Stimulated activated naive CD8-positive, alpha-beta T cell treated with anti-CD3 and anti-CD28 coated beads, Interleukin-15, Interleukin-2, amounts not matched to agents 100 ng/mL and 50 ng/mL, for 24 hours (primary cell): ENCODE results near the gene OR10A2.
"Not testable (repeated sequence)": the region's sequence is repeated elsewhere in the genome, so short reads cannot be mapped to it uniquely, and the experiment has no call there.

Source experiments
- H3K27ac Mint-ChIP-seq: one replicate; pipeline ENCODE4 v1.8.0; 2021; ENCODE audit warnings: mild to moderate bottlenecking, mixed read lengths
- H3K27me3 Mint-ChIP-seq: one replicate; pipeline ENCODE4 v1.8.0; 2021; ENCODE audit warnings: mixed read lengths
- H3K36me3 Mint-ChIP-seq: one replicate; pipeline ENCODE4 v1.8.0; 2021; ENCODE audit warnings: low read depth, mixed read lengths
- H3K4me1 Mint-ChIP-seq: one replicate; pipeline ENCODE4 v1.8.0; 2021; ENCODE audit warnings: low read depth, mixed read lengths
- H3K4me3 Mint-ChIP-seq: one replicate; pipeline ENCODE4 v1.8.0; 2021; ENCODE audit warnings: mild to moderate bottlenecking, mixed read lengths
- H3K9me3 Mint-ChIP-seq: one replicate; pipeline ENCODE4 v1.8.0; 2021; ENCODE audit warnings: mixed read lengths

OR10A2 gene

DNA sequence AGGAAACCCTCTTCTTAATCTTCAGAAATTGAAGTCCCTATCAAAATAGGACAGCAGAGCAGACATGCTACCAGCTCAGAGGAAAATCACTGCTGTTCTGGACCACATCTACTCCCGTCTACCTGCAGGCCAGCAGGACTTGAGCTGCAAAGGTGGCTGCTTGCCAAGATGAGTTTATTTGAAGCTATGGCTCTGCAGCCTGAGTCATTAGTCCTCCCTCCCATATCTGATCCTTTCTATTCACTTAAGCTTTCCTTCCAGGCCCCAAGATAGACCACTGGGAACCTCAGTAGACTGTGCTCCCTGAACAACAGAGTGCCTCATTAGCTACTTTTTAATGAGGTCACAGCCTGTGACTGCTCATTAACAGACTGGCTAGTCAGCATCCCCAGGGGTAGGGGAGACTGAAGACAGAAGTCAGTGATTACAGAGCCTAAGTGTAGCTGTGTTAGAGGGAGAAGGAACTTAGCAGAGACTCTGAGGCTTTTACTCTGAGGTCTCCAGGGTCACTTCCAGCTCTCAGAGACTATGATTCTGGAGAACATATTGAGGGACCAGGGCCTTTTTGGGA is 6.8 kb upstream of the OR10A2 start:
- Mint-ChIP-seq H3K27ac (no peak overlapping the region), H3K9me3 (peaks cover 9% of the 10 kb centered on the region), H3K36me3 (no peaks in the 10 kb centered on the region), H3K4me3 (no peak overlapping the region), H3K27me3 (peaks cover 15% of the 10 kb centered on the region), H3K4me1 (peaks cover 7% of the 10 kb centered on the region)

- Mint-ChIP-seq H3K27me3 (peaks cover 12% of the 10 kb centered on the region), H3K4me3 (no peak overlapping the region), H3K27ac (no peak overlapping the region), H3K4me1 (peaks cover 7% of the 10 kb centered on the region), H3K9me3 (peaks cover 4% of the 10 kb centered on the region), H3K36me3 (no peaks in the 10 kb centered on the region)
These were observed 6.0 kb upstream of the OR10A2 start for GRCh38 chr11:6856871-6857270.

GRCh38 chr11:6864438-6864837 is 1.6 kb downstream of the OR10A2 start:
- H3K27ac Mint-ChIP-seq = no peak overlapping the region
- no peak overlapping the region for H3K4me3 Mint-ChIP-seq
- H3K4me1 Mint-ChIP-seq = no peaks in the 10 kb centered on the region
- H3K9me3 Mint-ChIP-seq = no peaks in the 10 kb centered on the region
- H3K36me3 Mint-ChIP-seq = no peaks in the 10 kb centered on the region
- peaks cover 21% of the 10 kb centered on the region for H3K27me3 Mint-ChIP-seq

GRCh38 chr11:6871278-6871677 is 8.4 kb downstream of the OR10A2 start:
- Mint-ChIP-seq H3K9me3 (no peaks in the 10 kb centered on the region), H3K27me3 (peaks cover 16% of the 10 kb centered on the region), H3K4me3 (no peak overlapping the region), H3K4me1 (no peaks in the 10 kb centered on the region), H3K27ac (no peak overlapping the region), H3K36me3 (no peaks in the 10 kb centered on the region)

DNA sequence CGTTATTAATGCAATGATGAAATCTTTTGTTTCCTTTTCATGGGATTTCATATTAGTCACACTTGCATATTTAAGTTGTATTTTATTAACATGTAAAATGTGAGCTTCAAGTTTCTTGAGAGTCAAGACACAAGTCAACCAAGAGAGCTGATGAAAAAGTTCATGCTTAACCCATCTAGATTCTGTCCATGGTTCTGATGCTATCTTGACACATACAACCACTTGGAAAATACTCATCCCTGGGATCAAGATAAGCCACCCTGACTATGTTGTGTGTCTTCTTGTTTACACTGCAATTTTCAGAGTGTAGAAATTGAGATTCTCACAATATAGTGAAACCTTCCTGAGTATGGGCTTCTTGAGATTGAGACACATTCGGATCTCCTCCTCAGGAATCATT is 12.9 kb downstream of the OR10A2 start:
- Mint-ChIP-seq H3K36me3 (no peaks in the 10 kb centered on the region), H3K9me3 (no peaks in the 10 kb centered on the region), H3K4me3 (no peak overlapping the region), H3K27me3 (peaks cover 22% of the 10 kb centered on the region), H3K4me1 (no peaks in the 10 kb centered on the region), H3K27ac (no peak overlapping the region)

DNA sequence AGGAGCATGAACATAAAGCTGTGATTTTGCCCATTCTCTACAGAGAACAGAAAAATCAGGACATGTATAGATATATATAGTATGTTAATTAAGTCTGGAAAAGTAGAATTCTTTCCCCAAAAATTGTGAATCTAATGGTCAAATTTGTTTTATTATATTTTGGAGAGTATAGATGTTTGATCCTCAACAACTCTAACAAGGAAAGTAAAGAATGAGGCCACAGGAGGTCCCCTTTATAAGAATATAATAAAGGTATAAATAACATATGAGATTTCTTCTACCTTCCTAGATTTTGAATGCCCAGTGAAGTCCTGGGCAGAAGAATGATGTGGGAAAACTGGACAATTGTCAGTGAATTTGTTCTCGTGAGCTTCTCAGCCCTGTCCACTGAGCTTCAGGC is 13.5 kb downstream of the OR10A2 start, which contains the start of gene OR10A4:
Gene OR10A4, plus strand, starts transcription at position 301 of the 400 bp plus-strand sequence. Its CDS starts 23 bp downstream, at position 324.
- Mint-ChIP-seq H3K36me3 (no peaks in the 10 kb centered on the region), H3K4me3 (no peak within 1 kb of the TSS), H3K27ac (no peak within 1 kb of the TSS), H3K4me1 (no peaks in the 10 kb centered on the region), H3K27me3 (peaks cover 20% of the 10 kb centered on the region), H3K9me3 (no peaks in the 10 kb centered on the region)

DNA sequence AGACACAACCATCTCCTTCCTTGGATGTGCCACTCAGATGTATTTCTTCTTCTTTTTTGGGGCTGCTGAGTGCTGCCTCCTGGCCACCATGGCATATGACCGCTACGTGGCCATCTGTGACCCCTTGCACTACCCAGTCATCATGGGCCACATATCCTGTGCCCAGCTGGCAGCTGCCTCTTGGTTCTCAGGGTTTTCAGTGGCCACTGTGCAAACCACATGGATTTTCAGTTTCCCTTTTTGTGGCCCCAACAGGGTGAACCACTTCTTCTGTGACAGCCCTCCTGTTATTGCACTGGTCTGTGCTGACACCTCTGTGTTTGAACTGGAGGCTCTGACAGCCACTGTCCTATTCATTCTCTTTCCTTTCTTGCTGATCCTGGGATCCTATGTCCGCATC is 14.1 kb downstream of the OR10A2 start:
- Mint-ChIP-seq H3K27ac (no peak overlapping the region), H3K36me3 (no peaks in the 10 kb centered on the region), H3K9me3 (no peaks in the 10 kb centered on the region), H3K4me1 (no peaks in the 10 kb centered on the region), H3K4me3 (no peak overlapping the region), H3K27me3 (peaks cover 17% of the 10 kb centered on the region)

DNA sequence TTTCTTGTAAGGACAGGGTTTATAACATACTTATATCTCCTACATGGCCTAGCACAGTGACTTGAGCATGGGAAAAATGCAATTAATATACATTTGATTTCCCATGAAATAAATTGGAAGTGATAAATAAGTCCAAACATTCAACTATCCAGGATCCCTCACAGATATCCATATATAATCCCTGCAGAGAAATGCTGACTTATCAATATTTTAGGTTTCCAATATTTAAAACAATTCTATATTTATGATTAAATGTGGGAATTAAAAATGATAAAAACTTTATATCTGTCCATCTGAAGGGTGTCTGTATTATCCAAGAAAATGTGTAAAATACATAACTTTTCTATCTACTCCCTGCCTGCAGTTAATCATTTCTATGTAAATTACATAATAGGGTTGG is 19.9 kb downstream of the OR10A2 start:
- Mint-ChIP-seq H3K4me3 (no peak overlapping the region), H3K27me3 (peaks cover 26% of the 10 kb centered on the region), H3K4me1 (no peaks in the 10 kb centered on the region), H3K9me3 (peaks cover 5% of the 10 kb centered on the region), H3K36me3 (no peaks in the 10 kb centered on the region), H3K27ac (no peak overlapping the region)

- H3K36me3 Mint-ChIP-seq, H3K9me3 Mint-ChIP-seq, H3K4me3 Mint-ChIP-seq, H3K4me1 Mint-ChIP-seq, H3K27ac Mint-ChIP-seq: not testable (repeated sequence)
- peaks cover 24% of the 10 kb centered on the region for H3K27me3 Mint-ChIP-seq
These were observed 24.9 kb downstream of the OR10A2 start for GRCh38 chr11:6887711-6888110.

GRCh38 chr11:6888830-6889229 is 26.0 kb downstream of the OR10A2 start:
- Mint-ChIP-seq H3K9me3 (peaks cover 5% of the 10 kb centered on the region), H3K4me1 (no peaks in the 10 kb centered on the region), H3K27ac (no peak overlapping the region), H3K27me3 (peaks cover 17% of the 10 kb centered on the region), H3K4me3 (no peak overlapping the region), H3K36me3 (no peaks in the 10 kb centered on the region)

DNA sequence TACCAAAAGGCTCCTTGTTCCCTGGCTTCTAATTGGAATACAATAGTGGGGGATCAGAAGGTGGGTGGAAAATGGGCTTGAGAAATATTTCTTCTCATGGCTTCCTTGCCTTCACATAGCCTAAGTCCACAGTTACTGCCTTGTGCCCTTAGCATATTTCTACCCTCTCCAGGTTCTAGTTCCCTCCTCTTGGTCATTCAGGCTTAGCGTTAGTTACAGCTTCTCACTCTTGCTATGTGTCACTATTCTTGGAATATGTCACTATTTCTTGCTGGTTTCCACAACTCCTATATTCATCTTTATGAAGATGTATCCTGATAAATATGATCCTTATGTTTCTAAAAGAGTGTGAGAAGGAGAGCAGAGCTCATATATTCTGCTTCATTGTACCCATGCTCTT is 27.0 kb downstream of the OR10A2 start:
- Mint-ChIP-seq H3K27ac (no peak overlapping the region), H3K4me3 (no peak overlapping the region), H3K9me3 (peaks cover 5% of the 10 kb centered on the region), H3K4me1 (no peaks in the 10 kb centered on the region), H3K27me3 (peaks cover 11% of the 10 kb centered on the region), H3K36me3 (no peaks in the 10 kb centered on the region)

GRCh38 chr11:6892400-6892799 is 29.5 kb downstream of the OR10A2 start, which contains the start of gene OR2D2:
Gene OR2D2 (minus strand): TSS chr11:6892500. CDS start chr11:6892500, 0 bp downstream.
- Mint-ChIP-seq H3K4me1 (no peaks in the 10 kb centered on the region), H3K27ac (no peak within 1 kb of the TSS), H3K27me3 (peaks cover 3% of the 10 kb centered on the region), H3K36me3 (no peaks in the 10 kb centered on the region), H3K9me3 (no peaks in the 10 kb centered on the region), H3K4me3 (no peak within 1 kb of the TSS)

DNA sequence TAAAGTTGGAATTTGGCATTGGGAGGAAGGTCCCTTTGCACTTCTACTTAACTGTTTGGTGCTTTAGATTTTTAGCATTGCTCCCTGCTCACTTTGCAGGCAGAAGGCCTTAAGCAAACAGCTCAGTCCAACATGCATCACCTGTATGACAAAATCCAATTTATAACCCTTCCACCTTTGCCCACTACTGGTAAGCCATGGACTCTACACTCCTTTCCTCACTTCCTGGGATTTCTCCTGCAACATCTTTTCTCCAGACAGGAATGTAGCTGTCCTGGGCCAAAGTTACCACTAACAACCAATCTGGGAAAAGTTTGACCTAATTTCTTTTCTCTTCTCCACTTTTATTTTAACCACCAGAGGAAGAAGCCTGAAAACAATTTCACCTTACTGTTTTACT is 31.2 kb downstream of the OR10A2 start:
- Mint-ChIP-seq H3K4me1 (no peaks in the 10 kb centered on the region), H3K27me3 (peaks cover 8% of the 10 kb centered on the region), H3K9me3 (no peaks in the 10 kb centered on the region), H3K36me3 (no peaks in the 10 kb centered on the region), H3K27ac (no peak overlapping the region), H3K4me3 (no peak overlapping the region)

DNA sequence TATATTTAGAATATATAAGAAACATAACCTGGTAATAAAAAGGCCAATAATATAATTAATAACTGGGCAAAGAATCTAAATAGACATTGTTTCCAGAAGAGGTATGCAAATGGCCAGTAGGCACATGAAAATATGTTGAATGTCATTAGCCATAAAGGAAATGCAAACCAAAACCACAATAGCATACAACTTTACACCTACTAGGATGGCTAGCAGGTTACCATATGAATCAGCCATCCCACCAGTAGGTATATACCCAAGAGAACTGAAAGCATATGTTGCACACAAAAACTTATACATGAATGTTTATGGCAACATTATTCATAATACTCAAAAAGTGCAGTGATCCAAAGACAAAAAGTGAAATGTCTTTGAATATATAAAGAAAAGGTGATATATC is 32.2 kb downstream of the OR10A2 start:
- Mint-ChIP-seq H3K9me3 (no peaks in the 10 kb centered on the region), H3K36me3 (no peaks in the 10 kb centered on the region), H3K27me3 (peaks cover 8% of the 10 kb centered on the region), H3K4me3 (no peak overlapping the region), H3K27ac (no peak overlapping the region), H3K4me1 (no peaks in the 10 kb centered on the region)

- H3K4me1 Mint-ChIP-seq = no peaks in the 10 kb centered on the region
- no peaks in the 10 kb centered on the region for H3K9me3 Mint-ChIP-seq
- H3K36me3 Mint-ChIP-seq = no peaks in the 10 kb centered on the region
- peaks cover 8% of the 10 kb centered on the region for H3K27me3 Mint-ChIP-seq
- no peak overlapping the region for H3K4me3 Mint-ChIP-seq
- H3K27ac Mint-ChIP-seq = no peak overlapping the region
These were observed 36.1 kb downstream of the OR10A2 start for GRCh38 chr11:6898911-6899310.

- Mint-ChIP-seq H3K27me3 (peaks cover 8% of the 10 kb centered on the region), H3K9me3 (no peaks in the 10 kb centered on the region), H3K27ac (no peak overlapping the region), H3K4me1 (no peaks in the 10 kb centered on the region), H3K4me3 (no peak overlapping the region), H3K36me3 (no peaks in the 10 kb centered on the region)
These were observed 37.6 kb downstream of the OR10A2 start for GRCh38 chr11:6900327-6900999.
